ENCODE results near the gene PRSS27. TPM values are rescaled to one million over a fixed set of nuclear protein-coding genes. Genes with fewer than 3 reads are reported as not detected.

PRSS27 gene
- total and polyA plus RNA-seq, 2 donors (not counting 1 experiment from before 2014, with no cell fraction given), result 2.1 to 2.4 TPM

- ATAC-seq (ENCODE audit: low read depth) (no peak), DNase-seq (no peak)
- no peak overlapping the region for H3K27ac ChIP-seq (ENCODE audit: low read length in 2 of 2)
- no peaks in the 10 kb centered on the region for H3K9me3 Mint-ChIP-seq (ENCODE audit: insufficient read depth)
- peaks cover 3% of the 10 kb centered on the region for H4K20me1 ChIP-seq (ENCODE audit: control insufficient read depth, insufficient read depth, low read length, poor library complexity, severe bottlenecking)
- H3K4me2 ChIP-seq (replicated peaks; ENCODE audit: low read depth, low read length, poor library complexity, severe bottlenecking), result peak overlapping the region; percentile 73
- no peak overlapping the region for H2AFZ ChIP-seq (ENCODE audit: insufficient read depth, low read depth, low read length, poor library complexity, severe bottlenecking)
- intact Hi-C loops (cut with micrococcal nuclease), result no loop called here
- H3K27ac Mint-ChIP-seq, result no peak overlapping the region
- ChIA-PET CTCF (no interaction called here), POLR2A (no interaction called here)
- no peaks in the 10 kb centered on the region for H3K36me3 ChIP-seq (replicated peaks in 1 of 2; ENCODE audit: control extremely low read depth in 1 of 2, control insufficient read depth in 1 of 2, extremely low read depth in 1 of 2, insufficient read depth in 2 of 2, low read length in 1 of 2)
- H3K79me2 ChIP-seq (ENCODE audit: control insufficient read depth, insufficient read depth, low read length), result no peaks in the 10 kb centered on the region
- WGBS (ENCODE audit: insufficient coverage), result 80% methylated on average over 16 of the region's 17 CpGs
- peaks cover 4 to 16% of the 10 kb centered on the region in 2 donors for H3K4me1 ChIP-seq (ENCODE audit: control insufficient read depth in 2 of 2, insufficient read depth in 2 of 2, low read length in 2 of 2)
- H3K27me3 Mint-ChIP-seq, result peaks cover 4% of the 10 kb centered on the region
- peaks cover 6% of the 10 kb centered on the region for H3K4me1 Mint-ChIP-seq
- TF ChIP-seq EZH2 (IDR thresholded peaks at IDR 0.05; ENCODE audit: borderline replicate concordance, insufficient read depth, low read depth, low read length, poor library complexity, severe bottlenecking) (no peak), CTCF (IDR thresholded peaks at IDR 0.05) (no peak)
- H3K4me3 Mint-ChIP-seq, result peak overlapping the region; percentile 7
- no peak overlapping the region for H3K4me3 ChIP-seq (ENCODE audit: control extremely low read depth in 1 of 5, extremely low read depth in 1 of 5, insufficient read depth in 1 of 5, low read depth in 2 of 5, low read length in 4 of 5)
- H3K9me3 ChIP-seq (ENCODE audit: control extremely low read depth in 1 of 3, control insufficient read depth in 2 of 3, insufficient read depth in 1 of 3, low read length in 2 of 3), result peaks cover 0 to 3% (median 0%) of the 10 kb centered on the region in 3 donors
- H3K9ac ChIP-seq (ENCODE audit: low read length), result no peak overlapping the region
- no peaks in the 10 kb centered on the region for H3K27me3 ChIP-seq (replicated peaks in 1 of 4; ENCODE audit: control extremely low read depth in 1 of 4, control insufficient read depth in 3 of 4, insufficient read depth in 4 of 4, low read length in 3 of 4)
These were observed 3.8 kb downstream of the PRSS27 start for GRCh38 chr16:2715966-2716885.

DNA sequence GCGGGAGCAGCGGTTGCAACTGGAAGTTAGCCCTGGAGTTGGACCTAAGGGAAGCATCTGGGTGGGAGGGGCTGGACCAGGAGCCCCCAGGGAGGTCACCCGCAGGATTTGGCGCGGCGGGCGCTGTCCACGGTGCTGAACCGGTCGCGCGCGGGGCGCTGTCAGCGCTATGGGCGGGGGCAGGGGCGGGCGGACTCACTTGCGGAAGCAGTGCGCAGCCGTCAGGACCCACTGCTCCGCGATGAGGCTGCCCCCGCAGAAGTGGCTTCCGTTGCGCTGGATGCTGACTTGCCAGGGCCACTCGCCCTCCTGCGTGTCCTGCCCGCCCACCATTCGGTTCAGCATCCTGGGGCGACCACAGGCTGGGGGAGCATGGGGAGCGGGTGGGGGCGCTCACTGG lies 4.5 kb downstream of the PRSS27 start:
- 4% methylated on average over 33 of the region's 33 CpGs for WGBS (ENCODE audit: insufficient coverage)
- peak; percentile 87 for DNase-seq
- ATAC-seq (ENCODE audit: low read depth), result peak; percentile 91
- H3K9ac ChIP-seq (ENCODE audit: low read length), result no peak overlapping the region
- Mint-ChIP-seq H3K4me3 (peak overlapping the region; percentile 7), H3K9me3 (ENCODE audit: insufficient read depth) (no peaks in the 10 kb centered on the region), H3K4me1 (peaks cover 7% of the 10 kb centered on the region), H3K27me3 (peaks cover 4% of the 10 kb centered on the region), H3K27ac (no peak overlapping the region)
- H2AFZ ChIP-seq (ENCODE audit: insufficient read depth, low read depth, low read length, poor library complexity, severe bottlenecking), result no peak overlapping the region
- peaks cover 0 to 1% of the 10 kb centered on the region in 2 experiments for H3K36me3 ChIP-seq (replicated peaks in 1 of 2; ENCODE audit: control extremely low read depth in 1 of 2, control insufficient read depth in 1 of 2, extremely low read depth in 1 of 2, insufficient read depth in 2 of 2, low read length in 1 of 2)
- TF ChIP-seq EZH2 (IDR thresholded peaks at IDR 0.05; ENCODE audit: borderline replicate concordance, insufficient read depth, low read depth, low read length, poor library complexity, severe bottlenecking) (no peak), CTCF (IDR thresholded peaks at IDR 0.05) (no peak)
- no peak overlapping the region for H3K27ac ChIP-seq (ENCODE audit: low read length in 2 of 2)
- no peak overlapping the region for H3K4me3 ChIP-seq (ENCODE audit: control extremely low read depth in 1 of 5, extremely low read depth in 1 of 5, insufficient read depth in 1 of 5, low read depth in 2 of 5, low read length in 4 of 5)
- ChIA-PET CTCF (no interaction called here), POLR2A (no interaction called here)
- intact Hi-C loops (cut with micrococcal nuclease), result no loop called here
- H3K9me3 ChIP-seq (ENCODE audit: control extremely low read depth in 1 of 3, control insufficient read depth in 2 of 3, insufficient read depth in 1 of 3, low read length in 2 of 3), result peaks cover 0 to 3% (median 0%) of the 10 kb centered on the region in 3 donors
- H4K20me1 ChIP-seq (ENCODE audit: control insufficient read depth, insufficient read depth, low read length, poor library complexity, severe bottlenecking), result peaks cover 3% of the 10 kb centered on the region
- no peaks in the 10 kb centered on the region for H3K79me2 ChIP-seq (ENCODE audit: control insufficient read depth, insufficient read depth, low read length)
- H3K27me3 ChIP-seq (replicated peaks in 1 of 4; ENCODE audit: control extremely low read depth in 1 of 4, control insufficient read depth in 3 of 4, insufficient read depth in 4 of 4, low read length in 3 of 4), result no peaks in the 10 kb centered on the region
- peak overlapping the region; percentile 73 for H3K4me2 ChIP-seq (replicated peaks; ENCODE audit: low read depth, low read length, poor library complexity, severe bottlenecking)
- peaks cover 4 to 14% of the 10 kb centered on the region in 2 donors for H3K4me1 ChIP-seq (ENCODE audit: control insufficient read depth in 2 of 2, insufficient read depth in 2 of 2, low read length in 2 of 2)

Measured in B cell (primary cell).